Measurements from ENCODE around the gene BNIP5.

DNA sequence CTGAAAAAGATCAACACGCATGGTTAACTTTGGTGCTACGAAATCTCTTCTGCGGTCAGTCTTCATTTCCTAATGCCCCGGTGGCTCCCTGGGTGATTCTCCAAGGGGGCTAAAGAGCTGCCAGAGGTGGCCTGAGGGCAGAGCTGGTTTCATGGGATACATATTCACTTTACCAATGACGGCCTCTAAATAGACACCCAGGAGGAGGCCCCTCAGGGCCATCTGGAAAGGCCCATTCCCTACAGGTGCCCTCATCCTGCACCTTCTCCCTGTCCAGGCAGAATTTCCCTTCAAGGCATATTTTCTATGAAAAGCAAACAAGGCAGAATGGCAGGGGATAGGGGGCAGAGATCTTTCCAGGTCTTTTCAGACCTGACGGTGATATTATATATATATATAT is 12.5 kb downstream of the BNIP5 start:
- no peak for TF ChIP-seq NFYB (CRISPR knock-in tag; conservative IDR thresholded peaks at IDR 0.05; ENCODE audit: low read depth)
- TF ChIP-seq, protein P1, sequence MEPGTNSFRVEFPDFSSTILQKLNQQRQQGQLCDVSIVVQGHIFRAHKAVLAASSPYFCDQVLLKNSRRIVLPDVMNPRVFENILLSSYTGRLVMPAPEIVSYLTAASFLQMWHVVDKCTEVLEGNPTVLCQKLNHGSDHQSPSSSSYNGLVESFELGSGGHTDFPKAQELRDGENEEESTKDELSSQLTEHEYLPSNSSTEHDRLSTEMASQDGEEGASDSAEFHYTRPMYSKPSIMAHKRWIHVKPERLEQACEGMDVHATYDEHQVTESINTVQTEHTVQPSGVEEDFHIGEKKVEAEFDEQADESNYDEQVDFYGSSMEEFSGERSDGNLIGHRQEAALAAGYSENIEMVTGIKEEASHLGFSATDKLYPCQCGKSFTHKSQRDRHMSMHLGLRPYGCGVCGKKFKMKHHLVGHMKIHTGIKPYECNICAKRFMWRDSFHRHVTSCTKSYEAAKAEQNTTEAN (CRISPR knock-in tag; IDR thresholded peaks at IDR 0.05), result no peak
- TF ChIP-seq, protein P2, sequence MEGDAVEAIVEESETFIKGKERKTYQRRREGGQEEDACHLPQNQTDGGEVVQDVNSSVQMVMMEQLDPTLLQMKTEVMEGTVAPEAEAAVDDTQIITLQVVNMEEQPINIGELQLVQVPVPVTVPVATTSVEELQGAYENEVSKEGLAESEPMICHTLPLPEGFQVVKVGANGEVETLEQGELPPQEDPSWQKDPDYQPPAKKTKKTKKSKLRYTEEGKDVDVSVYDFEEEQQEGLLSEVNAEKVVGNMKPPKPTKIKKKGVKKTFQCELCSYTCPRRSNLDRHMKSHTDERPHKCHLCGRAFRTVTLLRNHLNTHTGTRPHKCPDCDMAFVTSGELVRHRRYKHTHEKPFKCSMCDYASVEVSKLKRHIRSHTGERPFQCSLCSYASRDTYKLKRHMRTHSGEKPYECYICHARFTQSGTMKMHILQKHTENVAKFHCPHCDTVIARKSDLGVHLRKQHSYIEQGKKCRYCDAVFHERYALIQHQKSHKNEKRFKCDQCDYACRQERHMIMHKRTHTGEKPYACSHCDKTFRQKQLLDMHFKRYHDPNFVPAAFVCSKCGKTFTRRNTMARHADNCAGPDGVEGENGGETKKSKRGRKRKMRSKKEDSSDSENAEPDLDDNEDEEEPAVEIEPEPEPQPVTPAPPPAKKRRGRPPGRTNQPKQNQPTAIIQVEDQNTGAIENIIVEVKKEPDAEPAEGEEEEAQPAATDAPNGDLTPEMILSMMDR (IDR thresholded peaks at IDR 0.05), result no peak
